ENCODE results near the gene DSC2. TPM values are rescaled to one million over a fixed set of nuclear protein-coding genes. Genes with fewer than 3 reads are reported as not detected.

The DSC2 gene
- total RNA-seq, 1 donor from 2014 or later, result 48.7 TPM

DNA sequence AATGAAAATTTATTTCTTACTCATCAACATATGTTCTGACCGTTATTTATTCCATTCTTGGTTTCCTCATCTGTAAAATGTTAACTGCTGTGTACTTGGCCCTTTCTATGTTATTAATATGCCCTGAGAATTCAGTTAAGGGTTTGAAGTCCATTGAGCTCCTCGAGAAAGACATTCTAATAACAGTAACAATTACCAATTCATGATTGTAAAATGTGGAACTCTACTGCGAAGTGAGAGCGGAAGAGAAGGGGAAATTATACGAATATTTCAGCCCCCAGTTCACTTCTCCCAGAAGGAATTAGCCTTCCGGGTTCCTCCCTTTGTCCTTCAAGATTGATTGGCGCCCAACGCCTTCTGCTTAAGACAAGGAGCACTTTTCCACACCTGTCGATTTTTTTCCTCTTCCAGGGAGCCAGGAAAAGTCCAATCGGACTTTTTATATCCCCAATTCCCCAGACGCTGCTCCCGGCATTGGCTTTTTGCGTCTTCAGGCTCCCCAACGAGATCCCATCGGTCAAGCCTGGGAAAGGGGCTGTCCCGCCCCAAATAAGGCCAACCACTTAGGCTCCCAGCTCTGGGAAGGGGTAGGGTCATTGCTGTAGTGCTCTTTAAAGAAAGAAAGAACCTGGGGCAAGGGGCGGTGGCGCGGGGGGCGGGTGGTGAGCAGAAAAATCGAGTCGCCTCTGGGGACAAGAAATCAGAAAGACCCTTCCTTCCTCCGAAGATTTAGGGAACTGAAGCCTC is 1.6 kb downstream of the DSC2 start:
- Mint-ChIP-seq H3K9me3 (ENCODE audit: unreplicated experiment) (no peaks in the 10 kb centered on the region), H3K4me3 (ENCODE audit: unreplicated experiment) (peak overlapping the region; percentile 91), H3K27ac (ENCODE audit: unreplicated experiment) (peak overlapping the region; percentile 96), H3K4me1 (ENCODE audit: low read depth, unreplicated experiment) (peaks cover 13% of the 10 kb centered on the region), H3K36me3 (ENCODE audit: low read depth, unreplicated experiment) (no peaks in the 10 kb centered on the region), H3K27me3 (ENCODE audit: low read depth, unreplicated experiment) (no peaks in the 10 kb centered on the region)
- Histone ChIP-seq H3K79me2 (ENCODE audit: insufficient read depth, low read length) (no peaks in the 10 kb centered on the region), H3K4me1 (ENCODE audit: insufficient read depth, low read length) (peaks cover 4% of the 10 kb centered on the region), H3K4me2 (ENCODE audit: low read length) (peak overlapping the region; percentile 91), H4K20me1 (ENCODE audit: insufficient read depth, low read length) (no peaks in the 10 kb centered on the region), H3K27ac (ENCODE audit: low read depth, low read length) (no peak overlapping the region), H3K4me3 (ENCODE audit: insufficient read depth, low read depth, low read length) (peak overlapping the region; percentile 38), H3K9ac (ENCODE audit: low read length) (no peak overlapping the region), H3K9me3 (ENCODE audit: insufficient read depth, low read depth, low read length) (no peaks in the 10 kb centered on the region), H3K27me3 (ENCODE audit: insufficient read depth, low read length) (peaks cover 7% of the 10 kb centered on the region), H3K36me3 (ENCODE audit: insufficient read depth, low read length) (no peaks in the 10 kb centered on the region), H2AFZ (ENCODE audit: low read depth, low read length) (peak overlapping the region; percentile 47)
- DNase-seq (ENCODE audit: low read depth), result no peak
- TF ChIP-seq, protein P1, sequence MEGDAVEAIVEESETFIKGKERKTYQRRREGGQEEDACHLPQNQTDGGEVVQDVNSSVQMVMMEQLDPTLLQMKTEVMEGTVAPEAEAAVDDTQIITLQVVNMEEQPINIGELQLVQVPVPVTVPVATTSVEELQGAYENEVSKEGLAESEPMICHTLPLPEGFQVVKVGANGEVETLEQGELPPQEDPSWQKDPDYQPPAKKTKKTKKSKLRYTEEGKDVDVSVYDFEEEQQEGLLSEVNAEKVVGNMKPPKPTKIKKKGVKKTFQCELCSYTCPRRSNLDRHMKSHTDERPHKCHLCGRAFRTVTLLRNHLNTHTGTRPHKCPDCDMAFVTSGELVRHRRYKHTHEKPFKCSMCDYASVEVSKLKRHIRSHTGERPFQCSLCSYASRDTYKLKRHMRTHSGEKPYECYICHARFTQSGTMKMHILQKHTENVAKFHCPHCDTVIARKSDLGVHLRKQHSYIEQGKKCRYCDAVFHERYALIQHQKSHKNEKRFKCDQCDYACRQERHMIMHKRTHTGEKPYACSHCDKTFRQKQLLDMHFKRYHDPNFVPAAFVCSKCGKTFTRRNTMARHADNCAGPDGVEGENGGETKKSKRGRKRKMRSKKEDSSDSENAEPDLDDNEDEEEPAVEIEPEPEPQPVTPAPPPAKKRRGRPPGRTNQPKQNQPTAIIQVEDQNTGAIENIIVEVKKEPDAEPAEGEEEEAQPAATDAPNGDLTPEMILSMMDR (IDR thresholded peaks at IDR 0.05; ENCODE audit: insufficient read depth, low read depth, low read length), result no peak
- no peak for TF ChIP-seq EZH2 (IDR thresholded peaks at IDR 0.05; ENCODE audit: insufficient read depth, low read length)
- no peak for FAIRE-seq

DNA sequence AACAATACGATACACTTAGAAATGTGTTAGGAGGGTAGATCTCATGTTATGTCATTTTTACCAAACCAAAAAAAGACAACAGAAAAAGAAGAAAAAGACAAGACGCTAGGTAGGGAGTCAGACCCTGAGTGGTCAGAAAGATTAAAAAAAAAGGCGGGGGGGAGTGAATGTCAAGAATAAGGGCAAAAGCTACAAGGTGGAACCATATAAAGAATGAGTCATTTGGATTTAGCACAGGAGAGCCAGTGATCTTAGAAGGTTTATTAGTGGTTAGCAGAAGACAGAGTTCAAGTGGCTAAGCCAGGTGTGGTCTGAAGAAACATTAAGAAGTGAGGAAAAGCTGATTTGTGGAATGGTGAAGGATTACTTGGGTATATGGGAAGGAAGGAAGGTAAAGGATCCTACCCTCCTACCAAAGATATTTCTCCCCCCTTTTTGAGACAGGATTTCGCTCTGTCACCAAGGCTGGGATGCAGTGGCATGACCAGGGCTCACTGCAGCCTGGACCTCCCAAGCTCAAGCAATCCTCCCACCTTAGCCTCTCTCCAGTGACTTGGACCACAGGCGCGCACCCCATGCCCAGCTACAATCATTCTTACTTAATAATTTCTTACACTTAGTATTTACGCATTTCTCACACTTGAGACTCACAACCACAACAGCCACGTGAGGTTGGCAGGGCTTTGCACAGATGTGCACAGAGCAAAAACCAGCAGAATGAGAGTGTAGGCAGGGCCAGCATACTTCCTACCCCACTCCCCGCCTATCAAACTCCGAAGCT is 2.6 kb downstream of the DSC2 start:
- Mint-ChIP-seq H3K4me1 (ENCODE audit: low read depth, unreplicated experiment) (peaks cover 11% of the 10 kb centered on the region), H3K4me3 (ENCODE audit: unreplicated experiment) (peak overlapping the region; percentile 91), H3K36me3 (ENCODE audit: low read depth, unreplicated experiment) (no peaks in the 10 kb centered on the region), H3K27me3 (ENCODE audit: low read depth, unreplicated experiment) (no peaks in the 10 kb centered on the region), H3K9me3 (ENCODE audit: unreplicated experiment) (no peaks in the 10 kb centered on the region), H3K27ac (ENCODE audit: unreplicated experiment) (peak overlapping the region; percentile 13)
- H3K4me3 ChIP-seq (ENCODE audit: insufficient read depth, low read depth, low read length), result no peak overlapping the region
- DNase-seq (ENCODE audit: low read depth) (no peak), FAIRE-seq (no peak)
- H3K36me3 ChIP-seq (ENCODE audit: insufficient read depth, low read length), result no peaks in the 10 kb centered on the region
- H3K9me3 ChIP-seq (ENCODE audit: insufficient read depth, low read depth, low read length), result no peaks in the 10 kb centered on the region
- no peaks in the 10 kb centered on the region for H4K20me1 ChIP-seq (ENCODE audit: insufficient read depth, low read length)
- no peak overlapping the region for H3K9ac ChIP-seq (ENCODE audit: low read length)
- peaks cover 7% of the 10 kb centered on the region for H3K27me3 ChIP-seq (ENCODE audit: insufficient read depth, low read length)
- H3K4me1 ChIP-seq (ENCODE audit: insufficient read depth, low read length), result peaks cover 4% of the 10 kb centered on the region
- no peaks in the 10 kb centered on the region for H3K79me2 ChIP-seq (ENCODE audit: insufficient read depth, low read length)
- no peak overlapping the region for H2AFZ ChIP-seq (ENCODE audit: low read depth, low read length)
- H3K27ac ChIP-seq (ENCODE audit: low read depth, low read length), result no peak overlapping the region
- TF ChIP-seq, protein P1 (IDR thresholded peaks at IDR 0.05; ENCODE audit: insufficient read depth, low read depth, low read length), result no peak
- no peak for TF ChIP-seq EZH2 (IDR thresholded peaks at IDR 0.05; ENCODE audit: insufficient read depth, low read length)
- no peak overlapping the region for H3K4me2 ChIP-seq (ENCODE audit: low read length)
